Nasal cavity respiratory epithelium epithelial cell of viscerocranial mucosa (primary cell): ENCODE data around the gene CLCN1. TPM values are rescaled to one million over a fixed set of nuclear protein-coding genes. Genes with fewer than 3 reads are reported as not detected.

ENCODE experiments used
- total RNA-seq: library from RNA; depleted of rRNA; stranded (reverse); fragments of >200 nt; gene quantifications from 2 replicates; pipeline ENCODE4 v1.2.3, GENCODE V29; 2014

Gene CLCN1
- 0.64 TPM in 1 of 2 replicates, not detected in the other for total RNA-seq

GRCh38 chr7:143315776-143316175 is at the start of gene CLCN1:
Gene CLCN1 (plus strand): TSS chr7:143316111. CDS start chr7:143316213, 102 bp downstream.

GRCh38 chr7:143284591-143285469 is 31.1 kb upstream of the CLCN1 start, which contains the start of gene TMEM139:
Gene TMEM139 (plus strand): TSS chr7:143284958. CDS start chr7:143285958, 1,000 bp downstream.

GRCh38 chr7:143287935-143288826 is 27.7 kb upstream of the CLCN1 start, which contains the start of gene CASP2:
Gene CASP2 (plus strand): TSS chr7:143288351. CDS start chr7:143288456, 105 bp downstream.

GRCh38 chr7:143362131-143363015 is 46.5 kb downstream of the CLCN1 start, which contains the start of gene FAM131B:
Gene FAM131B (minus strand): TSS chr7:143362713. CDS start chr7:143362603, 110 bp downstream.

GRCh38 chr7:143380646-143381426 is 64.9 kb downstream of the CLCN1 start, which contains the start of gene ZYX:
Gene ZYX (plus strand): TSS chr7:143381345. CDS start chr7:143381572, 227 bp downstream.

Other genes with a start within 250 kb of the CLCN1 start
- 9.5 TPM in 1 of 2 replicates, not detected in the other for gene PIP, start 184.0 kb upstream of the CLCN1 start, total RNA-seq
- not detected in 2 replicates for gene TAS2R39, start 132.7 kb upstream of the CLCN1 start, total RNA-seq
- not detected in 2 replicates for gene TAS2R40, start 94.1 kb upstream of the CLCN1 start, total RNA-seq
- 56.0 and 130 TPM in 2 replicates for gene GSTK1, start 52.7 kb upstream of the CLCN1 start, total RNA-seq
- 4.8 and 8.3 TPM in 2 replicates for gene TMEM139, start 31.2 kb upstream of the CLCN1 start, total RNA-seq
- 12.3 and 30.5 TPM in 2 replicates for gene CASP2, start 27.8 kb upstream of the CLCN1 start, total RNA-seq
- gene FAM131B, start 46.6 kb downstream of the CLCN1 start, total RNA-seq, result 0.34 and 0.36 TPM in 2 replicates
- 16.1 and 85.2 TPM in 2 replicates for gene ZYX, start 65.2 kb downstream of the CLCN1 start, total RNA-seq
- gene EPHA1, start 92.7 kb downstream of the CLCN1 start, total RNA-seq, result 24.3 and 53.9 TPM in 2 replicates
- not detected in 2 replicates for gene TAS2R60, start 127.3 kb downstream of the CLCN1 start, total RNA-seq
- gene TAS2R41, start 161.8 kb downstream of the CLCN1 start, total RNA-seq, result 0.07 TPM in 1 of 2 replicates, not detected in the other